ENCODE measurements around the gene DLX4.

- TF ChIP-seq POLR2A (IDR thresholded peaks at IDR 0.05) (no peak), CTCF (IDR thresholded peaks at IDR 0.05) (no peak)
These were observed 52.8 kb downstream of the DLX4 start for GRCh38 chr17:50021681-50022370.

Data from adrenal gland (tissue), 5 donors.